ENCODE measurements around the gene OLIG3.

DNA sequence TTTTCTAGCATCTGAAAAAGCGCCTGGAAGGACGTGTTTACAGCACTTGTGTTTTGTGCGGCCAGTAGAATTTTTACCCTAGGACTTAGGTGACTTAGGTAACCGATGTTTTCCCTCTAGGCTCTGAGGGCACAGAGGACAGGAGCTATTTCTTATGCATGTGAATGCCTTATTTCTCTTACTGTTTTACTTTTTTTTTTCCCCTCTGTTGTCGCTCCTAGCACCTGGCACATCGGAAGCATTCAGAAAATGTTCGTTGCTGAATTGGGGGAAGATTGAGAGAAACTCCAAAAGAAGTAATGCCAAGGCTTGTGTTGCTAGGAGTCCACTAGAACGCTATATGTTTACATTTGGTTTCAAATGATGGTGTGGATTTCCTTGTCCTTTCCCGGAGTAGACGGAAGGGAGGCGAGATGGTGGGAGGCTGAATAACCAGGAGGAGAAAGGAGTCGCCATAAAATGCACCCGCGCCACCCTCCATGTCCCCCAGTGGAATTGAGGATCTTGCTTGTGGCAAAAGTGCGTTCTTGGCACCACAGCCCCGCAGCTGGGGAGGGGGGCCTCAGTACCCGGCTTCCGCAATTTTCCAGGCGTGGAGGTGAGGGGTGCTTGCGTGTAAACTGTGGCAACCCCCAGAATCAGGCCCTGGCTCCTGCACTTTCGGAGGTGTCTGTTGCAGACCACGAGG lies 6.9 kb downstream of the OLIG3 start:
- TF ChIP-seq, protein P1, sequence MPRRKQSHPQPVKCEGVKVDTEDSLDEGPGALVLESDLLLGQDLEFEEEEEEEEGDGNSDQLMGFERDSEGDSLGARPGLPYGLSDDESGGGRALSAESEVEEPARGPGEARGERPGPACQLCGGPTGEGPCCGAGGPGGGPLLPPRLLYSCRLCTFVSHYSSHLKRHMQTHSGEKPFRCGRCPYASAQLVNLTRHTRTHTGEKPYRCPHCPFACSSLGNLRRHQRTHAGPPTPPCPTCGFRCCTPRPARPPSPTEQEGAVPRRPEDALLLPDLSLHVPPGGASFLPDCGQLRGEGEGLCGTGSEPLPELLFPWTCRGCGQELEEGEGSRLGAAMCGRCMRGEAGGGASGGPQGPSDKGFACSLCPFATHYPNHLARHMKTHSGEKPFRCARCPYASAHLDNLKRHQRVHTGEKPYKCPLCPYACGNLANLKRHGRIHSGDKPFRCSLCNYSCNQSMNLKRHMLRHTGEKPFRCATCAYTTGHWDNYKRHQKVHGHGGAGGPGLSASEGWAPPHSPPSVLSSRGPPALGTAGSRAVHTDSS (tag by site-specific recombination; IDR thresholded peaks at IDR 0.05): no peak
- TF ChIP-seq, protein P2, sequence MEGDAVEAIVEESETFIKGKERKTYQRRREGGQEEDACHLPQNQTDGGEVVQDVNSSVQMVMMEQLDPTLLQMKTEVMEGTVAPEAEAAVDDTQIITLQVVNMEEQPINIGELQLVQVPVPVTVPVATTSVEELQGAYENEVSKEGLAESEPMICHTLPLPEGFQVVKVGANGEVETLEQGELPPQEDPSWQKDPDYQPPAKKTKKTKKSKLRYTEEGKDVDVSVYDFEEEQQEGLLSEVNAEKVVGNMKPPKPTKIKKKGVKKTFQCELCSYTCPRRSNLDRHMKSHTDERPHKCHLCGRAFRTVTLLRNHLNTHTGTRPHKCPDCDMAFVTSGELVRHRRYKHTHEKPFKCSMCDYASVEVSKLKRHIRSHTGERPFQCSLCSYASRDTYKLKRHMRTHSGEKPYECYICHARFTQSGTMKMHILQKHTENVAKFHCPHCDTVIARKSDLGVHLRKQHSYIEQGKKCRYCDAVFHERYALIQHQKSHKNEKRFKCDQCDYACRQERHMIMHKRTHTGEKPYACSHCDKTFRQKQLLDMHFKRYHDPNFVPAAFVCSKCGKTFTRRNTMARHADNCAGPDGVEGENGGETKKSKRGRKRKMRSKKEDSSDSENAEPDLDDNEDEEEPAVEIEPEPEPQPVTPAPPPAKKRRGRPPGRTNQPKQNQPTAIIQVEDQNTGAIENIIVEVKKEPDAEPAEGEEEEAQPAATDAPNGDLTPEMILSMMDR (tag by site-specific recombination; IDR thresholded peaks at IDR 0.05): no peak
- no peak for TF ChIP-seq ZNF184 (tag by site-specific recombination; IDR thresholded peaks at IDR 0.05)
- TF ChIP-seq, protein P3, sequence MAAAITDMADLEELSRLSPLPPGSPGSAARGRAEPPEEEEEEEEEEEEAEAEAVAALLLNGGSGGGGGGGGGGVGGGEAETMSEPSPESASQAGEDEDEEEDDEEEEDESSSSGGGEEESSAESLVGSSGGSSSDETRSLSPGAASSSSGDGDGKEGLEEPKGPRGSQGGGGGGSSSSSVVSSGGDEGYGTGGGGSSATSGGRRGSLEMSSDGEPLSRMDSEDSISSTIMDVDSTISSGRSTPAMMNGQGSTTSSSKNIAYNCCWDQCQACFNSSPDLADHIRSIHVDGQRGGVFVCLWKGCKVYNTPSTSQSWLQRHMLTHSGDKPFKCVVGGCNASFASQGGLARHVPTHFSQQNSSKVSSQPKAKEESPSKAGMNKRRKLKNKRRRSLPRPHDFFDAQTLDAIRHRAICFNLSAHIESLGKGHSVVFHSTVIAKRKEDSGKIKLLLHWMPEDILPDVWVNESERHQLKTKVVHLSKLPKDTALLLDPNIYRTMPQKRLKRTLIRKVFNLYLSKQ (tag by site-specific recombination; IDR thresholded peaks at IDR 0.05; ENCODE audit: borderline replicate concordance): no peak
- TF ChIP-seq SCRT1 (tag by site-specific recombination; IDR thresholded peaks at IDR 0.05; ENCODE audit: borderline replicate concordance): no peak
- TF ChIP-seq, protein P4, sequence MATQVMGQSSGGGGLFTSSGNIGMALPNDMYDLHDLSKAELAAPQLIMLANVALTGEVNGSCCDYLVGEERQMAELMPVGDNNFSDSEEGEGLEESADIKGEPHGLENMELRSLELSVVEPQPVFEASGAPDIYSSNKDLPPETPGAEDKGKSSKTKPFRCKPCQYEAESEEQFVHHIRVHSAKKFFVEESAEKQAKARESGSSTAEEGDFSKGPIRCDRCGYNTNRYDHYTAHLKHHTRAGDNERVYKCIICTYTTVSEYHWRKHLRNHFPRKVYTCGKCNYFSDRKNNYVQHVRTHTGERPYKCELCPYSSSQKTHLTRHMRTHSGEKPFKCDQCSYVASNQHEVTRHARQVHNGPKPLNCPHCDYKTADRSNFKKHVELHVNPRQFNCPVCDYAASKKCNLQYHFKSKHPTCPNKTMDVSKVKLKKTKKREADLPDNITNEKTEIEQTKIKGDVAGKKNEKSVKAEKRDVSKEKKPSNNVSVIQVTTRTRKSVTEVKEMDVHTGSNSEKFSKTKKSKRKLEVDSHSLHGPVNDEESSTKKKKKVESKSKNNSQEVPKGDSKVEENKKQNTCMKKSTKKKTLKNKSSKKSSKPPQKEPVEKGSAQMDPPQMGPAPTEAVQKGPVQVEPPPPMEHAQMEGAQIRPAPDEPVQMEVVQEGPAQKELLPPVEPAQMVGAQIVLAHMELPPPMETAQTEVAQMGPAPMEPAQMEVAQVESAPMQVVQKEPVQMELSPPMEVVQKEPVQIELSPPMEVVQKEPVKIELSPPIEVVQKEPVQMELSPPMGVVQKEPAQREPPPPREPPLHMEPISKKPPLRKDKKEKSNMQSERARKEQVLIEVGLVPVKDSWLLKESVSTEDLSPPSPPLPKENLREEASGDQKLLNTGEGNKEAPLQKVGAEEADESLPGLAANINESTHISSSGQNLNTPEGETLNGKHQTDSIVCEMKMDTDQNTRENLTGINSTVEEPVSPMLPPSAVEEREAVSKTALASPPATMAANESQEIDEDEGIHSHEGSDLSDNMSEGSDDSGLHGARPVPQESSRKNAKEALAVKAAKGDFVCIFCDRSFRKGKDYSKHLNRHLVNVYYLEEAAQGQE (tag by site-specific recombination; IDR thresholded peaks at IDR 0.05): no peak
- no peak for TF ChIP-seq ZNF19 (tag by site-specific recombination; IDR thresholded peaks at IDR 0.05; ENCODE audit: low read depth)

Measured in HEK293 (cell line).